Large intestine (tissue), 3 donors: ENCODE data around the gene PPP1R16B. TPM values are rescaled to one million over a fixed set of nuclear protein-coding genes. Genes with fewer than 3 reads are reported as not detected.

Source experiments
- DNase-seq, 2 donors: peaks; one replicate each; pipeline versions ENCODE4 v3.0.0 to v3.0.0-alpha.2; 2013
- H3K27ac ChIP-seq: one replicate; pipeline ENCODE4 v1.5.1; 2013; ENCODE audit warnings: low read length
- H3K27me3 ChIP-seq: 2 replicates; pipeline ENCODE4 v1.6.1; 2013; ENCODE audit warnings: low read length; ENCODE audit not compliant: control insufficient read depth, insufficient read depth
- H3K36me3 ChIP-seq: 2 replicates; pipeline ENCODE4 v1.6.1; 2013; ENCODE audit warnings: low read length; ENCODE audit not compliant: control insufficient read depth, insufficient read depth
- H3K4me1 ChIP-seq: one replicate; pipeline ENCODE4 v1.6.1; 2013; ENCODE audit warnings: low read length; ENCODE audit not compliant: control insufficient read depth, insufficient read depth
- H3K4me3 ChIP-seq: one replicate; pipeline ENCODE4 v1.5.1; 2013; ENCODE audit warnings: low read length
- H3K9me3 ChIP-seq: one replicate; pipeline ENCODE4 v1.6.1; 2013; ENCODE audit warnings: mild to moderate bottlenecking, low read depth, low read length, moderate library complexity; ENCODE audit not compliant: control insufficient read depth
- WGBS: methylation state at CpG from one replicate; pipeline ENCODE4 v1.1.5; 2013; ENCODE audit warnings: low lambda C conversion rate; ENCODE audit not compliant: insufficient coverage; 5-methylcytosine and 5-hydroxymethylcytosine counted together
- polyA plus RNA-seq: library from polyadenylated mRNA; unstranded; fragments of 120-200 nt; gene quantifications from one replicate; pipeline ENCODE4 v1.2.1, GENCODE V29; 2013

The PPP1R16B gene
- polyA plus RNA-seq, 1 donor, result 3.5 TPM

DNA sequence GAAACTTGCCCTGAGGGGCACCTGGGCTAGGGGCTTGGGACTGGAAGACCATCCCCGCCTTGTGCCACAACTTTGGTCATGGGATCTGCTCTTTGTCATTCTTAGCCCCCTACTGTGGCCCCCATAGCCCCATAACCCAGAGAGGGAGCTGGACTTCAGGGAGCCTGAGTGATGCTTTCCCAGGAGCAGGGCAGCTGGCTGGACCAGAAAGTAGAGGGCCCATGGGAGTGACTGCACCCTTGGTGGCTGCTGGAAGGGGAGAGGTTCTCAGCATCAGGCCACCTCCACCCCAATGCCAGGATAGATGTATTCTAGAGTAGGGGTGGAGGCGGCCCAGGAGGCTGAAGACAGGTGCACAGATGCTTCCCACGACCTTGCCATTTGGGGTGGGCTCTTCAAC is 114.9 kb downstream of the PPP1R16B start:
- Histone ChIP-seq H3K36me3 (no peaks in the 10 kb centered on the region), H3K27ac (no peak overlapping the region), H3K4me1 (no peaks in the 10 kb centered on the region), H3K4me3 (no peak overlapping the region), H3K9me3 (no peaks in the 10 kb centered on the region), H3K27me3 (peaks cover 9% of the 10 kb centered on the region)
- no peak for DNase-seq
- no CpG with 5 or more reads among the region's 3 CpGs for WGBS

DNA sequence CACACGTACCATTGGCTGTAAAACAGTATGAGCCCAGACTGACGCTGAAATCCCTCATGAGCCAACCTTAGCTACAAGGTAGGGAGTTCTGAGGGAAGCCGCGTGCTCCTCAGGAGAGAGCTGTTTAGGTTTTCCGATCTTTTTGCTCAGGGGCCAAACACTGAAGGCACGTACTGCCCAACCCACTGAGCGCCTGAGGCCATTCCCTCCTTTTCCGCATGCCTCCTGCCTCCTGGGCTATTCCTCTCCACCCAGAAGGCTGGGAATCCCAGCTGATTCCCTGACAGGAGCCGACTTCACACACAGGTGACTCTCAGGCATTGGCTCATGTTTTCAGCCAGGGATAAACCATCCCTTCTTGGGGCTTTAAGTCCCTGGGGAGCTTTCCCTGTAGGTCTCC is 115.4 kb downstream of the PPP1R16B start:
- whole genome bisulfite sequencing, result no CpG with 5 or more reads among the region's 9 CpGs
- Histone ChIP-seq H3K4me3 (no peak overlapping the region), H3K9me3 (no peaks in the 10 kb centered on the region)

GRCh38 chr20:38924718-38925117 is 119.2 kb downstream of the PPP1R16B start:
- no peaks in the 10 kb centered on the region for H3K36me3 ChIP-seq
- no peak overlapping the region for H3K4me3 ChIP-seq
- DNase-seq, result no peak
- H3K27ac ChIP-seq, result no peak overlapping the region
- 89% methylated on average over 1 of the region's 2 CpGs for WGBS
- H3K27me3 ChIP-seq, result peaks cover 9% of the 10 kb centered on the region
- no peaks in the 10 kb centered on the region for H3K9me3 ChIP-seq
- H3K4me1 ChIP-seq, result peaks cover 7% of the 10 kb centered on the region

More for the DNA sequence above, 115.4 kb downstream of the PPP1R16B start:
- H3K4me1 ChIP-seq, result no peaks in the 10 kb centered on the region
- no peak overlapping the region for H3K27ac ChIP-seq
- H3K27me3 ChIP-seq, result peaks cover 9% of the 10 kb centered on the region
- DNase-seq, result no peak
- no peaks in the 10 kb centered on the region for H3K36me3 ChIP-seq

GRCh38 chr20:38926142-38926933 is 120.8 kb downstream of the PPP1R16B start, which contains the start of gene FAM83D:
Gene FAM83D (plus strand): TSS chr20:38926417. CDS start chr20:38926443, 26 bp downstream.
- peak; percentile 98 for DNase-seq
- H3K9me3 ChIP-seq, result no peaks in the 10 kb centered on the region
- H3K36me3 ChIP-seq, result no peaks in the 10 kb centered on the region
- peaks cover 7% of the 10 kb centered on the region for H3K4me1 ChIP-seq
- H3K27ac ChIP-seq, result no peak within 1 kb of the TSS
- peak within 1 kb of the TSS; percentile 61 for H3K4me3 ChIP-seq
- WGBS, result no CpG with 5 or more reads among the region's 95 CpGs
- H3K27me3 ChIP-seq, result no peaks in the 10 kb centered on the region

DNA sequence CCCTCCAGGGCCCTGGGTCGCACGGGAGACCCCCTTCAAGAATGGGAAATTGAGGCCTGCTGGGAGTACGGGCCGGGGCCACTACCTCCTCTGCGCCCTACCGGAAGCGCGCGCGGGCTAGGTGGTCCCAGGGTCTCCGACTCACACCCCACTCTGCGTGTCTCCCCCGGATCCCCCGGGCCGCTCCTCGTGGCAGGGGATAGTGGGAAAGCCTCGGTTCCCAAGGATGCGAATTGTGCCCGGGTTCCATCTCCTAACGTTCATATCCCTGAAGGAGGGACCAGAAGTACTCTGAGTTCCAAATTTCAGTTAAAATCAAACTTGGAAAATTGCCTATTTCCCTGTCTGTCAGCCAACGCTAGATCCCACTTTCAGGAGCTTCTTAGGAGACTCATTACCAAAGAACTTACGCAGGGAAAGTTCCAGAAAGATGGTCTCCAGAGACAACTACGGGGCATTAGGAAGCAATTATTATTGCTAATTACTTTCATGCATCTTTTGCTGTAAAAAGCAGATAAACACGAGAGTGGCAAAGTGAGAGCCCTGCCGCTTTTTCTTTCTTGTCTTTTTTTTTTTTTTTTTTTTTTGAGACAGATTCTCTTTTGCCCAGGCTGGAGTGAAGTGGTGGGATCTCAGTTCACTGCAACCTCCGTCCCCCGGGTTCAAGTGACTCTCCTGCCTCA is 121.6 kb downstream of the PPP1R16B start:
- Histone ChIP-seq H3K9me3 (no peaks in the 10 kb centered on the region), H3K27me3 (no peaks in the 10 kb centered on the region), H3K4me1 (peaks cover 7% of the 10 kb centered on the region), H3K4me3 (peak overlapping the region; percentile 61), H3K36me3 (no peaks in the 10 kb centered on the region), H3K27ac (no peak overlapping the region)
- no CpG with 5 or more reads among the region's 27 CpGs for WGBS
- DNase-seq, result no peak

GRCh38 chr20:38927902-38928578 is 122.5 kb downstream of the PPP1R16B start:
- Histone ChIP-seq H3K9me3 (no peaks in the 10 kb centered on the region), H3K27ac (no peak overlapping the region), H3K4me3 (no peak overlapping the region), H3K4me1 (peaks cover 7% of the 10 kb centered on the region), H3K27me3 (no peaks in the 10 kb centered on the region), H3K36me3 (no peaks in the 10 kb centered on the region)
- DNase-seq, result no peak
- WGBS, result no CpG with 5 or more reads among the region's 5 CpGs

DNA sequence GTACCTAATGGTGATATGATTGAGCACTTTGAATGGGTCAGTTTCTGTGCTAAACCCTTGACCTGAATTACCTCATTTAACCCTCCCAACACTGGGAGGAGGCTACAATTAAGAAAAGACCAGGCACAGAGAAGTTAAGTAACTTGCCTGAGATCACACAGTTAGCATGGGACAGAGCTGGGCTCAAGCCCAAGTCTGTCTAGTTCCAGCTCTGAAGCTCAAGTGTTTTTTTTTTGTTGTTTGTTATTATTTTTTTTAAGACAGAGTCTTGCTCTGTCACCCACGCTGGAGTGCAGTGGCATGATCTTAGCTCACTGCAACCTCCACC is 124.7 kb downstream of the PPP1R16B start:
- no peak overlapping the region for H3K4me3 ChIP-seq
- no peak overlapping the region for H3K27ac ChIP-seq
- peaks cover 7% of the 10 kb centered on the region for H3K4me1 ChIP-seq
- no CpG with 5 or more reads among the region's 1 CpG for WGBS
- no peaks in the 10 kb centered on the region for H3K9me3 ChIP-seq
- no peak for DNase-seq
- H3K27me3 ChIP-seq, result no peaks in the 10 kb centered on the region
- H3K36me3 ChIP-seq, result no peaks in the 10 kb centered on the region

DNA sequence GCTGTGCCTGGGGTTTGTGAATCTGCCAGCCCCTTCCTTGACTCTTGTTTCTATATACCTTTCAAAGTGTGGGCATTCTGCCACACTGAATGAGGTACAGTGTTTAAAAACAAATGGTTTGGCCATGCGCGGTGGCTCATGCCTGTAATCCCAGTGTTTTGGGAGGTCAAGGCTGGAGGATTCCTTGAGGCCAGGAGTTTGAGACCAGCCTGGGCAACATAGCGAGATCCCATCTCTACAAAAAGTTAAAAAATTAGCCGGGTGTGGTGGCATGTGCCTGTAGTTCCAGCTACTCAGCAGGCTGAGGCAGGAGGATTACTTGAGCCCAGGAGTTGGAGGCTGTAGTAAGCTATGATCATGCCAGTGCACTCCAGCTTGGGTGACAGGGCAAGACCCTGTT is 126.5 kb downstream of the PPP1R16B start:
- no peak for DNase-seq
- Histone ChIP-seq H3K9me3 (no peaks in the 10 kb centered on the region), H3K36me3 (no peaks in the 10 kb centered on the region), H3K27ac (no peak overlapping the region), H3K27me3 (no peaks in the 10 kb centered on the region), H3K4me3 (no peak overlapping the region), H3K4me1 (peaks cover 5% of the 10 kb centered on the region)
- no CpG with 5 or more reads among the region's 4 CpGs for WGBS

DNA sequence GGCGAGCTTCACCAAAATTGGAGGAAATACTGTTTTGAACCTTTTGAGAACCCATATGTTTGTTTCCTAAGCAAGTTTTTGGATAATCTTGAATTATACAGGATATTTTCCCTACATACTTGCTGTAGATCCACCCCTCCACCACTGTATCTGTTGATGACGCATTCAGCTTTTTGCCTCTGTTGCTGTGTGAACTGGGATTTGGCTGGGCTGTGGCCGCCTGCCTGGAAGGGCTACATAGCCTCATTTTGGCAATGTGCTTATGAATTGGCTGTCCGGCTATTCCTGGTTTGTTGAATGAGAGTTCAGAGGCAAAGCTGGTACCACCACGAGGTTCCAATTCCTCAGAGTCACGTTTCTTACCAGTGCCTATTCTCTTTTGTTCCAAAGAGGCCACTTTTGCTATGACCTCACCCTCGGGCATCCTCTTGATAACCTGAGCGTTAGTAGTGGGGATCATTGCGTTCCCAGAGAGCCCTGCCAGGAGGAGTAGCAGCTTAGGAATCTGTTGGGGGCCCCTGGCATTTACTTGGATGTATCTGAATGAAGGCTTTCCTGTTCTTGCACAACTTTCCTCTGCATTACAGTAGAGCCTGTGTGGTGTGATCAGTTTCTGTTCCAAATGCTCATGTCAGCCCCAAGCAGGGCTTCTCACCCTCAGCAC is 127.1 kb downstream of the PPP1R16B start:
- WGBS, result 100% methylated on average over 1 of the region's 9 CpGs

DNA sequence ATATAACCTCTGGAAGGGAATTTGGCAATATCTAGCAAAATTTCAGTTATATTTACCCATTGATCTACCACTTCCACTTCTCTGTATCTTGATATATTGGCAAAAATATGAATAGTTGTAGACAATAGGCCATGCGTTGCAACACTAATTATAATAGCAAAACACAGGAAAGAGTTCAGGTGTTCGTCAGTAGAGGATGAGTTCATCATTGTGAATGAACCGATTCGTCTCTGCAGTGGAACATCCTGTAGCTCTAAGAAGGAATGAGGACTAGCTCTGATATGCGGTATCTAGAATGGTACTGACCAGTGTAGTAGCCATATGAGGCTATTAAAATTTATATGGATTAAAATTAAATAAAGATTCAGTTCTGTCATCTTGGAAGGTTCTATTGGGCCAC is 129.0 kb downstream of the PPP1R16B start:
- Histone ChIP-seq H3K27me3 (no peaks in the 10 kb centered on the region), H3K9me3 (no peaks in the 10 kb centered on the region), H3K27ac (no peak overlapping the region), H3K36me3 (no peaks in the 10 kb centered on the region), H3K4me3 (no peak overlapping the region), H3K4me1 (no peaks in the 10 kb centered on the region)
- no peak for DNase-seq
- no CpG with 5 or more reads among the region's 5 CpGs for WGBS

More for the DNA sequence above, 127.1 kb downstream of the PPP1R16B start:
- Histone ChIP-seq H3K36me3 (no peaks in the 10 kb centered on the region), H3K4me3 (no peak overlapping the region), H3K27me3 (no peaks in the 10 kb centered on the region), H3K9me3 (no peaks in the 10 kb centered on the region), H3K27ac (no peak overlapping the region), H3K4me1 (peaks cover 3% of the 10 kb centered on the region)
- DNase-seq, result no peak
